Stimulated activated CD4-positive, alpha-beta T cell treated with anti-CD3 and anti-CD28 coated beads, Interleukin-4, amount 100 ng/mL, for 4 hours (primary cell): ENCODE results near the gene CLC.
"Not testable (repeated sequence)": the region's sequence is repeated elsewhere in the genome, so short reads cannot be mapped to it uniquely, and the experiment has no call there.

Experiments
- DNase-seq, 2 experiments: peaks; one replicate each; pipeline ENCODE4 v3.0.0-alpha.2; 2020

CLC gene

GRCh38 chr19:39737891-39738290, at the start of gene CLC:
TSS of gene CLC (minus strand) at chr19:39738029. CDS start at chr19:39737952, 77 bp downstream.
- DNase-seq, result no peak

DNA sequence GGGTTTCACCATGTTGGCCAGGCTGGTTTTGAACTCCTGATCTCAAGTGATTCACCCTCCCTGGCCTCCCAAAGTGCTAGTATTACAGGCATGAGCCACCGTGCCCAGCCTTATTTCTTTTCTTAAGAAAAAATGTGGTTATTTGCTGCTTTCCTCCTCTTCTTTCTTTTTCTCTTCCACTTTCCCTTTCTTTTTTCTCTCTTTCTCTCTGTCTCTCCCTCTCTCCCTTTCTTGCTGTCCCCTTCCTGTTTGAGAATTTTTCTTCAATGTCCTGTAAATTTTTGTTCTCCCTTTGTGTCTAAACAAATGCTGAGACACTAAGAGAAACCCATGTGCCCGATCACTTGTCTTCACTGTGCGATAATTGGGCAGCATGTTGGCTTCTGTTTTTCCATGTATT, 43.1 kb upstream of the CLC start:
- DNase-seq, result no peak

DNA sequence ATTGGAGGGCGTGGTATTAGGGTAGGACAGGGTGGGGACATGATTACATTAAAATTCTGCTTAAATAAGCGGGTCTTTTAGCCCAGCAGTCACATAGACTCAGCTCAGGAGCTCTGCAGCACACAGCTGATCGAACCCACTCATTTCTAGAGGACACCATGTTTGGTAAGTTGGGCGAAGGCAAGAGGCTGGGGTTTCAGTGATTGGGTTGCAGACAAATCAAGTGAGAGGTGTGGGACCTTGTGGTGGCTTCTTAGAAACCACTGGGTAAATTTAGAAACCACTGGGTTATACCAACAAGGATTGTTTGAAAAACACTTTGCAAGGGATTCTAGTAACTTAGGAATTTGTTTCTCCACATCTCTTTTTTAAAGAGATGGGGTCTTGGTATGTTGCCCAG, 40.9 kb upstream of the CLC start, which contains the start of gene LEUTX:
LEUTX (plus strand) TSS at position 92 of the 400 bp plus-strand sequence; CDS start at position 159, 67 bp downstream.
- DNase-seq, result no peak

- no peak for DNase-seq
Observed at GRCh38 chr19:39768786-39769185, 31.0 kb upstream of the CLC start.

DNA sequence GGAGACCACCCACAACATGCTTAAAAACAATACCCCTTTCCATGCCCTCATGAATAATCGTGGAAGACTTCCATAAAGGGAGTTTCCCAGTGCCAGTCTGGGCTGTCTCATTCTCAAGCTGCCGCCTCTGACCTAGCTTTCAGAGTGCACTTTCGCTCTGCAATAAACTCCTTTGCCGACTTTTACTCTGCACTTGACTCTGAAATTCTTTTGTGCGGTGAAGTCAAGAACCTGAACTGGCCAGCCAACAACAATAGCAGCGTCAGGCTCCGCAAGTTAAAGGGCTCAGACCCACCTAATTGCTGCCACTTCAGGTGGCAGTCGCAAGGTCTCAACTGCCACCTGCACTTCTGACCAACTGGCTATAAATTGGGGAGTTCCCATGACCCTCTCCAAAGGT, 30.5 kb upstream of the CLC start:
- DNase-seq, result no peak

DNA sequence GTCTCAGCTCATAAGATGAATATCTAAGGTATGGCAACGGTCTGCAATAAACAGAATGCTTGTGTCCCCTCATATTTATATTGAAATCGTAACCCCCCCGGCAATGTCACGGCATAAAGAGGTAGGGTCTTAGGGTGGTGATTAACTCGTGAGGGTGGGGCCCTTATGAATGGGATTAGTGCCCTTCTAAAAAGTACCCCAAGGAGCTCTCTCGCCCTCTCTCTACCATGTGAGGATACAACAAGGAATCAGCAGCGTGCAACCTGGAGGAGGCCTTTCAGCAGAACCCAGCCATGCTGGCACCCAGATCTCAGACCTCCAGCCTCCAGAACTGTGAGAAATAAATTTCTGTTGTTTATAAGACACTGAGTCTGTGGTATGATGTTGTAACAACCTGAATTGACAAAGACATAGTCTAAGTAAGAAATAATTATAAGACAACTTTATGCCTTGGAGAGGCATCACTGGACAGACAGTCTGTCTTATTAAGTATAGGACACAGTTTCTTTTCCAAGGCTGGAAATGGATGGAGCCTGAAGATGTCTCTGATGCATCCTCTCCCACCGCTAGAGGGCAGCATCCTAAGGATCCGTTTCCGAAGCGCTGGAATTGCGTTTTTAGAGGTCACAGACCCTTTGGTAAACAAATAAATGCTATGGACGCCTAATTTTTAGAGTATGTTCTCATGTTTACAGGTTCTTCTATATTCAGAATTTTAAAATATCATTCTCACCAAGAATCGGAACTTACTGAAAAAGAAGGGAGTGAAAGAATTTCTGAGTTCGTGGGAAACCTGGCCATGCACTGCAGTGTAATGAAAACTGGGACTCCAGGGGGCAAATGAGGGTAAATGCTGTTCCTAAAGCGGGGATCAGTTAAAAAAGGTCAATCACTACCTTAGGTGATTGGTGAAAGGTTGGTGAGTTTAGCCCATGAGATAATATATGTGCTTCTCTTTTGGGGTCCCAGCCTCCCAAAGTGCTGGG, 27.6 kb upstream of the CLC start:
- peak in 1 of 2 experiments; percentile 31 for DNase-seq

DNA sequence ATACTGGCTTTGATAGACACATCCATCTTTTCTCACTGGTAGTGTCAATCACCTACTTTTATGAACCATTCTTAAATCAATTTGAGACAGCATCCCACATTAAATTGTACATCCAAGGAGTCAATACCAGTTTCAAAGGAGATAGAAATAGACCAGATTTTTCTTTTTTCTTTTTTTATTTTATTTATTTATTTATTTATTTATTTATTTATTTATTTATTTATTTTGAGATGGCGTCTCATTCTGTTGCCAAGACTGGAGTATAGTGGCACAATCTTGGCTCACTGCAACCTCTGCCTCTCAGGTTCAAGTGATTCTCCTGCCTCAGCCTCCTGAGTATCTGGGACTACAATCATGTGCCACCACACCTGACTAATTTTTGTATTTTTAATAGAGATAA, 24.0 kb upstream of the CLC start:
- DNase-seq, result not testable (repeated sequence)

- no peak for DNase-seq
Observed at GRCh38 chr19:39759457-39760184, 21.8 kb upstream of the CLC start.

DNA sequence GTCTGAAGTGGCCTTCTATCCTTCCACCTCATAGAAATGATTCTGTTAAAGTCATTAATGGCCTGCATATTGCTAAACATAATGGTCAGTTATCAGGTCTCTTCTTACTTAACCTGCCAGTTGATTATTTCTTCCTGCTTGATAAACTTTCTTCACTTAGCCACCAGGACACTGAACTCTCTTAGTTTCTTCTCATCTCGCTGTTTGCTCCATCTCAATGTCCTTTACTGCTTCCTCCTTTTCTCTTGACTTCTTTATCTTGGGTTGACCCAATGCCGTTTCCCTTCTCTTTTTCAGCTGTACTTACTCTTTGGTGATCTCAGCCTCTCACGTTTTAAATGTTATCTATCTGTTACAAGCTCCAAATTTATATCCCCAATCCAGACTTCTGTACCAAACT, 17.1 kb upstream of the CLC start:
- no peak for DNase-seq

DNA sequence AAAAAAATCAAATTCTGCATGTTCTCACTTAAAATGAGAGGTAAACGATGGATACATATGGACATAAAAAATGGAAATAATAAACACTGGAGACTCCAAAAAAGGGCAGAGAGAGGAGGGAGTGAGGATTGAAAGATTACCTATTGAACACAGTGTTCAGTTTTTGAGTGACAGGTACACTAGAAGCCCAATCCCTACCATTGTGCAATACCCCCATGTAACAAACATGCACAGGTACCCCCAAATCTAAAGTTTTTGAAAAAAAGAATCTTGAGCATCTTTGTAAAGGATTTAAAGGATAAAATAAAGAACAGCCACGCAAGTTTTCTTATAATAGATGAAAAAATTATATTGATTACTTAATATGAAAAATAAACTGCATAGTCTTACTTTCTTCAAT, 16.7 kb upstream of the CLC start:
- DNase-seq, result no peak

DNA sequence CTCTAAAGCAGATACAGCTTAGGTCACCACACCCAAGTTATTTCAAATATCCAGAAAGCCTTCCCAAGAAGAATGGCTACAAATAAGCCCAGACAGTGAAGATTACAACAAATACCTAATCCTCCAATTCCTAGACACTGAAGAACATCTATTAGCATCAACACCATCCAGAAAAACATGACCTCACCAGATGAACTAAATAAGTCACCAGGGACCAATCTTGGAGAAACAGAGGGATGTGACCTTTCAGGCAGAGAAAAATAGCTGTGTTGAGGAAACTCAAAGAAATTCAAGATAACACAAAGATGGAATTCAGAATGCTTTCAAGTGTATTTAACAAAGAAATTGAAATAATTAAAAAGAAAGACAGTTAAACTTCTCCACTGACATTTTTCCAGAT, 15.0 kb upstream of the CLC start:
- no peak for DNase-seq

DNA sequence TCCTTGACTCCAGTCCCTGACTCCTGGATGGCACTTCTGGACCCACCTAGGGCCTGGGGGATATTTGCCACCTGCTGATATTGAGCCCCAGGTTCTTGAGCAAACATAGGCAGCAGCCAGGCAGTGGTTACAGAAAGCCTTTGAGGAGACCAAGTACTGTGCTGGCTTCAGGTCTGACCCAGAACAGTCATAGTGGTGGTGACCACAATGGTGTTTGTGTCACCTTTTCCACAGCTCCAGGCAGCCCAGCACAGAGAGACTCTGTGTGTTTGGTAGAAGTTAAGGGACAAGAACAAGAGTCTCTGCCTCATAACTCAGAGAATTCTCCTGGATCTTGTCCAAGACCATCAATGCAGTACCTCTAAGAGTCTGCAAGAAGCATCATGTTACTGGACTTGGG, 14.6 kb upstream of the CLC start:
- no peak for DNase-seq

- DNase-seq, result no peak
Observed at GRCh38 chr19:39749981-39750380, 12.2 kb upstream of the CLC start.

DNA sequence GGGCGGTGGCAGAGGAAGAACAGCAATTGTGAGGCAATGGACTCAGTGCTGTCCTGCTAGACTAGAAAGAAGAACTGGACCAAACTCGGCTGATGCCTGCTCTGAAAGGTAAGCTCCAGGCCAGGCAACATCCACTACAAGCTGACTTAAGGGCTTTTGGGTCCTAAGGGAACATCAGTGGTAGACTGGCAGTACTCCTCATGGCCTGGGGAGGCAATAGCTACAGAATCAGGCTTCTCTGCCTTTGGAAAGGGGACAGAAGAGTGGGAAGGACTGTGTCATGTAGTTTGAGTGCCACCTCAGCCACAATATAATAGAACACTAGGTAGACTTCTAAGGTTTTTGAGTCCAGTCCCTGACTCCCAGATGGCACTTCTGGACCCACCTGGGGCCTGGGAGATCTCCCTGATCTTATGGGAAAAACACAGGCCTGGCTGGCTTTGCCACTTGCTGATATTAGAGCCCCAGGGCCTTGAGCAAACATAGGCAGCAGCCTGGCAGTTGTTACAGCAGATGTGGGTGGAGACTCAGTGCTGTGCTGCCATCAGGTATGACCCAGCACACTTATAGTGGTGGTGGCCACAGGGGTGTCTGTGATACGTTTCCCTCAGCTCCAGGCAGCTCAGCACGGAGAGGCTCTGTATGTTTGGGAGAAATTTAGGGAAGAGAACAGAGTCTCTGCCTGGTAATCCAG, 9.2 kb upstream of the CLC start:
- DNase-seq, result no peak

DNA sequence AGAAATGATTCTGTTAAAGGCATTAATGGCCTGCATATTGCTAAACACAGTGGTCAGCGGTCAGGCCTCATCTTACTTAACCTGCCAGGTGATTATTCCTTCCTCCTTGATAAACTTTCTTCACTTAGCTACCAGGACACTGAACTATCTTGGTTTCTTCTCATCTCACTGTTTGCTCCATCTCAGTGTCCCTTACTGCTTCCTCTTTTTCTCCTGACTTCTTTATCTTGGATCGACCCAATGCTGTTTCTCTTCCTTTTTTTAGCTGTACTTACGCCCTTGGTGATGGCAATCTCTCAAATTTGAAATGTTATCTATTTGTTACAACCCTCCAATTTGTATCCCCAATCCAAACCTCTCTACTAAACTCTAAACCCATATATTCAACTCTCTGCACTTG, 7.8 kb upstream of the CLC start:
- no peak for DNase-seq

GRCh38 chr19:39740395-39740794, 2.6 kb upstream of the CLC start:
- DNase-seq, result peak in 1 of 2 experiments; percentile 53

- DNase-seq, result no peak
Observed at GRCh38 chr19:39738814-39739213, 985 bp upstream of the CLC start.

GRCh38 chr19:39737351-39737750, 478 bp downstream of the CLC start:
- DNase-seq, result peak in 1 of 2 experiments; percentile 35

- DNase-seq, result no peak
Observed at GRCh38 chr19:39736088-39736487, 1.7 kb downstream of the CLC start.

DNA sequence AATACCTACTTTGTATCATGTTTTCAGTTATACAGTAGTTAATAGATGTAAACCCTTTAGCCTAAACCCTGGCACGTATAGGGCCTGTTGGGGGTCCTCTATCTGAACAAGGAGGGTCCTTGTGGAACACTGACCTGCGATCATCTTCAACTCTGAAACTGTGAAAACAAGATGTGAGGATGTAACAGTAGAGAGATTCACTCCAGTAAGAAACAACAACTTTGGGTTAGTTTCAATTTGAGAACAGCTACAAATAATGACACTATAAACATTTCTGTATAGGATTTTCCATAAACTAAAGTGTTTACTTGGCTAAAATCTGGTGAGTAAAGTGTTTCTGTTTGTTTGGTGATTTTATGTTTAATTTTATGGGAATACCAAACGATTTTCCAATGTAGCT, 2.1 kb downstream of the CLC start:
- DNase-seq, result no peak

GRCh38 chr19:39733841-39734240, 4.0 kb downstream of the CLC start:
- DNase-seq, result no peak

DNA sequence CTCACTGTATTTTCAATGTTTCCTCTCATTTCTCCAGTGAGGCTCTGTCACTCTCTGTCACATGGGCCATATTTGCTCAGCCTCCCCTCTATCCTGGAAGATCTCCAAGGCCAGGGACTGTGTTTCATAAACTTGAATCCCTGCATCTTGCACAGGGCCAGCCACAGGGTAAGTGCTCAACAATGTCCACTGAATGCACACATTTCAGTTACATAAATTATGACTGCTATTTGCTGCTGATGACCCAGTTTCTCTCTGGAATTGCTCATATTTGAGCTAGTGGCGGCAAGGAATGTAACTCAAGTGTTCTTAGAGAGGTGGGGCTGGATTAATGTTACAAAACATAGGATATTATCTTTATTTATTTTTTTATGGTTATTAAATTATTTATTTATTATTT, 6.1 kb downstream of the CLC start:
- no peak for DNase-seq

DNA sequence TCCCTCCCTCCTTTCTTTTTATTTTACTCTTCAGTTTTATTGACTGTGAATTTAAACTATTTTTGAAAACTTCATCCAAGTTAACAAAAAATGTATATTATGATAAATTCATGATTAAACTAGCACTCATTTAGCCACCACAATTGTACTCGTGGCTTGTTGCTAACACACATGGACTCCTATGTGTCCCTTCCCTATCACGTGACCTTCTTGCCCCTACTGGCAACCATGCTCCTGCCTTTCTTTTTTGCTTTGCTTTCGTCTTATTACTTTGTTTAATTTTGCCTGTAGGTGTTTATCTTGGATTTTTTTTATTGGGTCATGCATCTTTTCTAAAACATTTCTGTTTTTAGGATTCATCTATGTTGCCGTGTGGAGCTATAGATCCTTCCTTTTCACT, 8.2 kb downstream of the CLC start:
- no peak for DNase-seq
